ENCODE measurements around the gene PCED1B.
"Not testable (repeated sequence)": the region's sequence is repeated elsewhere in the genome, so short reads cannot be mapped to it uniquely, and the experiment has no call there.

PCED1B gene

GRCh38 chr12:47126246-47126645, 46.8 kb downstream of the PCED1B start:
- DNase-seq = no peak

DNA sequence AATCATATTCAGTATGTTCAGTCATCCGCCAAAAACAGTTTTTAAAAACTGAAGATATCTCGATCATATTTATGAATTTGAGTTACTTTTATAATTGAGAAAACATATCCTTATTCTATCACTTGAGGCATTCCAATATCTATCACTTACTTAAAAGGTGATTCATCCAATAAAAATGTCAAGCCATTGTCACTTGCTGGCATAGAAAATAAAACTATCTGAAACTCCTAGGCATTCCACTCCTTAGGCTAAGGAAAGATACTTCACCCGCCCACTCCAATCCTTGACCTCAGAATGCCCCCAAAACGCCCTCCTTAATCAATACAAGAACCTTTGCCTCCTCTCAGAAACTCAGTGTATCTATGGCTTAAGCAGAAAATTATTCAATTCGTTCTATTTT, 51.6 kb downstream of the PCED1B start:
- DNase-seq = no peak

GRCh38 chr12:47134005-47134404, 54.6 kb downstream of the PCED1B start:
- no peak for DNase-seq

- no peak for DNase-seq
These were observed 56.2 kb downstream of the PCED1B start for GRCh38 chr12:47135578-47135977.

DNA sequence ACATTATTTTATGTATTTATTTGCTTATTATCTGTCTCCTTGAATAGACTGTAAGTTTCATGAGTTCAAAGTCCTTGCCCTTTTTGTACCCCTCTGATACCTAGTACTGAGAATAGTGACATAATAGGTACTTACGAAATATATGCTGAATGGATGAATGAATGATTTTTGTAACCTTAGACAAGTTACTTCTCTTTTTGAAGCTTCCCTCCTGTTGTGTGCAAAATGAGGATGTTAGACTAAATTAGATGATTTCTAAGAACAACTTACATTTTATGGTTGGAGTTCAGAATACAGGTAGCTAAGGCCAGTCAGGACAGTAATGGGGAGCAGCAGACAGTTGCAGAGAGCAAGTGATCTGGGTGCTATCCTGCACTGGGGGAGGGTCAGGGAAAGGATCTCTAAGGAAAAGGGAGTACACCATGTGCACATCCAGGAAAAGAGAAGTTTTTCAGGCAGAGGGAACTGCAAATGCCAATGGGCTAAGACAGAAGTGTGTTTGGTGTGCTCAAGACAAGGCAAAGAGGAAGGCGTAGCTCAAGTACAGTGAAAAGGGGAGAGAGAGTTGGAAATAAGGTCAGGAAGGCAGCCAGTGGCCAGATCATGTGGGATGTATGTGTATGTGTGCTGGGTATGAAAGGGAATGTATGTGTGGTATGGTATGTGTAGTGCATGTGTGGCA, 59.7 kb downstream of the PCED1B start:
- DNase-seq = no peak

DNA sequence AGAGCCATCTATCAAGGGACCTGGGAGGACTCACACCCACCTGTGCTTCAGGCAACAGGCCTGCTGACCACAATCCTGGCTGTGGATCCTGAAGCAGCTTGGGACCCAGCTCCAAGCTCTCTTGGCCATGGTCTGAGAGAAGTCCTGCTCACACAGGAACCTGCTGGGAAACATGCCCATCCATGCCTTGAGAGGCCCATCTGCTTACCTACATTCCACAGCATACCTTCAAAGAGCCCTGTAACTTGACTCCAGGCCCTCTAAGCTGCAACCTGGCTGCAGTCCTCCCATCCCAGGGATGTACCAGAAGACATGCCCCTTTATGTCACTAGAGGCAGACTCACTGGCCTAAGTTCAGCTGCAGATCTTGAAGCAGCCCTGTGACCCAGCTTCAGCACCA, 62.0 kb downstream of the PCED1B start:
- no peak for DNase-seq

DNA sequence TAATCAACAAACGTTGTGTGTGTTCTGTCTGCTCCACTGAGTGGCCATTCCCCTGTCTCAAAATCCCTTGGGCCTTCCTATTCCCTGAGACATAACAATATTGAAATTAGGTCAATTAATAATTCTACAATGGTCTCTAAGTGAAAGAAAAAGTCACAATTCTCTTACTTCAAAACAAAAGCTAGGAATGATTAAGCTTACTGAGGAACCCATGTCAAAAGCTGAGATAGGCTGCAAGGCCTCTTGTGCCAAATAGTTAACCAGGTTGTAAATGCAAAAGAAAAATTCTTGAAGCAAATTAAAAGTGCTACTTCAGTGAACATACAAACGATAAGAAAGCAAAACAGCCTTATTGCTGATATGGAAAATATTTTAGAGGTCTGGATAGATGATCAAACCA, 65.3 kb downstream of the PCED1B start:
- DNase-seq = no peak

- no peak for DNase-seq
These were observed 65.8 kb downstream of the PCED1B start for GRCh38 chr12:47145188-47145587.

DNA sequence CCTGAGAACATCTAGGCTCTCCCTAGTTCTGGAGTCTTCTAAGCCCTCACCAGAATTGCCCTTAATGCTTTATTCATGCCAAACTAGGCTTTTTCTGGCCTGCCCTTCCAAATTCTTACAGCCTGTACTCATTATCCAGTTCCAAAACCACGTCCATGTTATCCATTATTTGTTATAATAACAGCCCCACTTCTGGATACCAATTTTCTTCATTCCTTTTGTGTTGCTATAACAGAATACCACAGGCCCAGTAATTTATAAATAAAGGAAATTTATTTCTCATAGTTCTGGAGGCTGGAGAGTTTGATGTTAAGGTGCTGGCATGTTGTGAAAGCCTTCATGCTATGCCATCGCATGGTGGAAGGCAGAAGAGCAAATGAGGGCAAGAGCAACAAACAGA, 68.3 kb downstream of the PCED1B start:
- no peak for DNase-seq

GRCh38 chr12:47149146-47149545, 69.7 kb downstream of the PCED1B start:
- DNase-seq = no peak

GRCh38 chr12:47152095-47152494, 72.7 kb downstream of the PCED1B start:
- DNase-seq = no peak

DNA sequence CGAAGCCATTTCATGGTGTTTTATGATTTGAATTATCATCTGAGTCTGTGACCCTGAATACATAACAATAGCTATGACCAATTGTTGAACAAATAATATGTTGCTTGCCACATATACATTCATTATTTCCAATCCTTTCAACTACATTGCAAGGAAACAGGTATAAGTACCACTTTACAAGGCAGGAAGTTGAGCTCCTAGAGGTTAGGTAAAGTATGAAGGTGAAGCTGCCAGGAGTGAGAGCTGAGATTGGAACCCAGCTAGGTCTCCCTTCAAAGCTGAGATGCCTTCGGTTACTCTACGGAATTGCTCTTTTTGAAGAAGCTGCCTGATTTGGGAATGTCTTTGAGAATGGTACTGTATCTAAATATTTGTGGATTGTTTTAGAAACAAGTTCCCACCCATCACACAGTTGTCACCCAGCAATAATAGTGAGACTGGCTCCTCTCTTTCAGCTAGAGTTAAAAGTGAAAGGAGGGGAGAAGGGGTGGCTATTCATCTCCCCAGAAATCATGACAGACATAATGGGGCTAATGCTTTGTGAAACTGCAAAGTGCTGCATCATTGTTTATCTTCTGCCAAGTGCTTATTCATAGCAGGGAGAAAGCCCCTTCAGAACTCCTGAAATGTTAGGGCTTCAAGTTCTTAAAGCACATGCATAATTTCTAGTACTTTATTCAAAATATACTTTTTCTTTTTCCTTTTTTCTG, 76.2 kb downstream of the PCED1B start:
- peak in 1 of 2 experiments; percentile 2 for DNase-seq

DNA sequence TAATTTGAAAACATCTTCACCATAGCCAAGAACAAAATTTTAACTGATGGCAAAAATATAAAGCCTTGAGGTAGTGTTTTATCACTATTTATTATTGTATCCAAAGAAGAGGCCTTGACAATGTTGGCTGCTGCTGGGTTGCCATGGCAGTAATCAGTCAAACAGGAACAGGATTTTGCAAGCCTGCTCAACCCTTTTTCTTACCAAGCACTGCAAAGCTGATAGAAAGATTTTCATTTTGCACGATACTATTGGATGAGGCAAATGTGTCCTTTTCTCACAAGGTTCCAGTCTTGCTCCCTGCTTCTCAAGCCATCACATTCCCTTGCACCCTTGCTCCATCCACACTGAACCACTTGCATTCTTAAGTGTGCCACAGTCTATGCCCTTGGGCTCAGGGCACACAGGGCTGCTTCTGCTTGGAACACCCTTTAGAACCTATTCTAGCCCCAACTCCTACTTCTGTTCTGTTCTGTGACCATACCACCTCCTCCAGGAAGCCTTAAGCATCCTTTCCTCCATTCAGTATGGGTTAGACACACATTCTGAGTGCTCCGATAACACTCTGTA, 76.8 kb downstream of the PCED1B start:
- no peak for DNase-seq

DNA sequence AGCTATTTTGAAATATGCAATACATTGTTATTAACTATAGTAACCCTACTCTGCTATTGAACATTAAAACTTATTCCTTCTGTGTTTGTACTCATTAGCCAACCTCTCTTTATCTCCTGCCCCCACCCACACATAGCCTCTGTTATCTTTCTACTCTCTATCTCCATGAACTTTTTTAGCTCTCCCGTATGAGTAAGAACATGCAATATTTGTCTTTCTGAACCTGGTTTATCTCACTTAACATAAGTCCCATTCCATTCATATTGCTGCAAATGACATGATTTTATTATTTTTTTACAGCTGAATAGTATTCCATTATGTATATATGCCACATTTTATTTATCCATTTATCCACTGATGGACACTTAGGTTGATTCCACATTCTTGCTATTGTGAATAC, 79.4 kb downstream of the PCED1B start:
- DNase-seq = no peak

DNA sequence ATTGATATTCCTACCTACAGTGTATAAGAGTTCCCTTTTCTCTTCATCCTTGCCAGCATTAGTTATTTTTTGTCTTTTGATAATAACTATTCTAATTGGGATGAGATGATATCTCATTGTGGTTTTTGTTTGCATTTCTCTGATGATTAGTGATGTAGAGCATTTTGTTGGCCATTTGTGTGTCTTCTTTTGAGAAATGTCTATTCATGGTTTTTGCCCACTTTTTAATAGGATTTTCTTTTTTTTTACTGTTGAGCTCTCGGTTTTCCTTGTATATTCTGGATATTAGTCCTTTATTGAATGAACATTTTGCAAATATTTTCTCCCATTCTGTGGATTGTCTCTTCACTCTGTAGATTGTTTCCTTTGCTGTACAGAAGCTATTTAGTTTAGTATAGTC, 79.9 kb downstream of the PCED1B start:
- no peak for DNase-seq

GRCh38 chr12:47160316-47161244, 81.2 kb downstream of the PCED1B start:
- DNase-seq = no peak

DNA sequence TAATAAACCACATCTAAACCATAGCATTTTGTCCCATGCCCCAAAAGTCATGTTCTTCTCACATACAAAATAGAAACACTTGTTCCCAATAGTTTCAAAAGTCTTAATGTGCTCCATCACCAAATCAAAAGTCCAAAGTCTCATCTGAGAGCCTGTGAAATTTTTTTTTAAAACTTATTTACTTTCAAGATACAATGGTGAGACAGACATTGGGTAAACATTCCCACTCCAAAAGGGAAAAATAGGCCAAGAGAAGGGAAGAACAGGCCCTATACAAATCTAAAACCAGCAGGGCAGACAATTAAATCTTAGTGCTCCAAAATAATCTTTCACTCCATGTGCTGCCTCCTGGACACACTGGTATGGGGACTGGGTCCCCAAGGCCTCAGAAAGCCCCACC, 84.7 kb downstream of the PCED1B start:
- DNase-seq = no peak

GRCh38 chr12:47164724-47165439, 85.5 kb downstream of the PCED1B start:
- no peak for DNase-seq

DNA sequence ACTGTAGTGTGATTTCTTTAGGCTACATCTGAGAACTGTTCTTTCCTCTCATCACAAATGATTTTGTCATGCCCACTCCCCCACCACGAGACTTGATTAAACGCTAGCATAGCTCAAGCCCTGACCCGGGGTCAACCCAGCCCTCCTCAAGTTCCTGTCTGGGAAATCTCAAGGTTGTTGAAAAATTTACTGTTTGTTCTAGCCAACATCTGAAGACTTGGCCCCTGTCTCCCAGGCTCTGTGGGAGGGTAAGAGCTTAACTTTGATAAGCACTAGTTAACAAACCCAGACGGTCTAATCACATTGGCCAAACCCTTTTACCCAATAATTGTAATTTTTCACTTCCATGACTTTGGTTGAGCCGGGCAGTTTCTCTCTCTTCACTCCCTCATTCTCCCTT, 86.5 kb downstream of the PCED1B start:
- no peak for DNase-seq

DNA sequence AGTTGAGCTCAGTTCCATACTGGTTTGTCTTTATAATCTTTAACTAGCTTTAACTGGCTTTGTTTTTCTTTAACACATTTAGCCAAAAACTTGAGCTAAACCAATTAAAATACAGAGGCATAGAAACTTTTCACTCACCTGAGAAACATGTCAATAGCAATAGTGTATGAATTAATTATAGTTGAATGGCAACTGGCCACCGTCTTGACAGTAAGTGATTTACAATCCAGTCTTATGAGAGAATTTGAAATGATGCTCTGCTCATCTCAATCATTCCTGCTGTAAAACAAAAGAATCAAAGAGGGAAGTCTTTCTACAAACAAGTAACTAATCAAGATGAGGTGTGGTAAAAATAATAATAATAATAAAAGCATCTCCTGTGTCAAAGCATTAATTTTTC, 86.9 kb downstream of the PCED1B start:
- DNase-seq = no peak

DNA sequence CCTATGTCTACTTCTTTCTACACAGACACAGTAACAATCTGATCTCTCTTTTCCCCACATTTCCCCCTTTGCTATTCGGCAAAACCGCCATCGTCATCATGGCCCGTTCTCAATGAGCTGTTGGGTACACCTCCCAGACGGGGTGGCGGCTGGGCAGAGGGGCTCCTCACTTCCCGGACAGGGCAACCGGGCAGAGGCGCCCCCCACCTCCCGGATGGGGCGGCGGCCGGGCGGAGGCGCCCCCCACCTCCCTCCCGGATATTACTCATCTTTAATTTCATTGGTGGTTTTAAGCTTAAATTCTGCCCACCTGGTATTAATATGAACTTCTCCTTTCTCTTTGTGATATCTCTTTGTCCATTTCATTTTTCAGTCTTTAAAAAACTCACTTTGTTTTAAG, 90.9 kb downstream of the PCED1B start:
- DNase-seq = not testable (repeated sequence)

DNA sequence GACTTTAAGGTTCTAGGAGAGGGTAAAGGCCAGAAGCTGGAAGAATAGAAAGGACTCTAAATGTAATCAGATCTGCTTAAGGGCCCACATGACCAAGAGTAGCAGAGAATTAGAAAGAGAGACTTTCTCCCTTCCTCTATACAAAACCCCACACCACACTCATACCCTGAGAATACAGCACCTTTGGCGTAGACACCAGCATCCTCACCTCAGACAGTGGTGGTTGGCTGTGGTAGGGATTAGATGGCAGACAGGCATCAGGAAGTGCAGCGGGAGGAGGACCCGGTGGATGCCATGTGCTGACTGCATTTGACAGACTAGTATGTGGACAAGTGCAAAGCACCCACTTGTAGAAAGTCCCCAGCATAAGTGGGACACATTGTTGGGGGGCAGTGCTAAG, 98.6 kb downstream of the PCED1B start:
- DNase-seq = no peak
